Mammary epithelial cell (primary cell): ENCODE results near the gene NAV3.

Source experiments
- CTCF ChIP-seq, 2 donors: IDR thresholded peaks in 1 of 2; conservative IDR thresholded peaks in 1 of 2; 2 replicates each; pipeline ENCODE4 v1.5.1; 2011 to 2012; ENCODE audit warnings: inconsistent platforms in 2 of 2, low read length in 2 of 2, mild to moderate bottlenecking in 2 of 2, control low read depth in 1 of 2, low read depth in 1 of 2; ENCODE audit not compliant: insufficient read depth in 1 of 2; ENCODE audit errors: extremely low read depth in 1 of 2
- EZH2 ChIP-seq: IDR thresholded peaks from 2 replicates; pipeline ENCODE4 v1.6.1; 2012; ENCODE audit warnings: low read length, inconsistent platforms, borderline replicate concordance

GRCh38 chr12:78167510-78167909 is 336.8 kb downstream of the NAV3 start:
- TF ChIP-seq CTCF (conservative IDR thresholded peaks at IDR 0.05 in 1 of 2, IDR thresholded peaks at IDR 0.05 in 1 of 2; ENCODE audit: extremely low read depth in 1 of 2, insufficient read depth in 1 of 2, low read depth in 1 of 2, low read length in 2 of 2) (no peak), EZH2 (no peak)
